ENCODE results near the gene INPP5K.
A peak's percentile ranks its signal among the peaks of the same experiment; 100 is the strongest.

Gene INPP5K

DNA sequence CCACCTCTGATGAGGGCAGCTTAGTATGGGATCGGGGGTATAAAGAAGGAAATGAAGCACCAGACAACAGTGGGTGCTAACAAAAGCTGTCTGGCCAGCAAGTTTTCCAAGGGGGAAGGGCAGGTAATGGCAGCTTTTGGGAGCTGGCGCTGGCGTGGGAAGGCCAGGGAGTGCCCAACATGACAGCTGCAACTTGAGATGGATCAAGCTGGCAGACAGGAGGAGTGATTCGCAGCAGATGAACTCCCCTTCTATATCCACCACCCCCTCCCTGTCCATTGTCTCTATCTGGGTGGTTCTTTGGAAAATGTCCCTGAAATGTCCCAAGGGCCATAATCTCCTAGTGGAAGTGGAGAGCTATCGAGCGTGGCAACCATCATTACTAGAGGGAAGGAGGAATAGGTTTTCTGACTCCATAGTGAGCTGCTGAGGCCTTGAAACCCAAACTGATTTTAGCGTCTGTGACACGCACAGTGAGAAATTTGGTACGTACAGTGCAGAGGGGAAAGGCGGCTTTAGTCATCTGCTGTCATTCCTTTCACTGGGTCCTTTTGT is 4.8 kb upstream of the INPP5K start:
- TF ChIP-seq, protein P1, sequence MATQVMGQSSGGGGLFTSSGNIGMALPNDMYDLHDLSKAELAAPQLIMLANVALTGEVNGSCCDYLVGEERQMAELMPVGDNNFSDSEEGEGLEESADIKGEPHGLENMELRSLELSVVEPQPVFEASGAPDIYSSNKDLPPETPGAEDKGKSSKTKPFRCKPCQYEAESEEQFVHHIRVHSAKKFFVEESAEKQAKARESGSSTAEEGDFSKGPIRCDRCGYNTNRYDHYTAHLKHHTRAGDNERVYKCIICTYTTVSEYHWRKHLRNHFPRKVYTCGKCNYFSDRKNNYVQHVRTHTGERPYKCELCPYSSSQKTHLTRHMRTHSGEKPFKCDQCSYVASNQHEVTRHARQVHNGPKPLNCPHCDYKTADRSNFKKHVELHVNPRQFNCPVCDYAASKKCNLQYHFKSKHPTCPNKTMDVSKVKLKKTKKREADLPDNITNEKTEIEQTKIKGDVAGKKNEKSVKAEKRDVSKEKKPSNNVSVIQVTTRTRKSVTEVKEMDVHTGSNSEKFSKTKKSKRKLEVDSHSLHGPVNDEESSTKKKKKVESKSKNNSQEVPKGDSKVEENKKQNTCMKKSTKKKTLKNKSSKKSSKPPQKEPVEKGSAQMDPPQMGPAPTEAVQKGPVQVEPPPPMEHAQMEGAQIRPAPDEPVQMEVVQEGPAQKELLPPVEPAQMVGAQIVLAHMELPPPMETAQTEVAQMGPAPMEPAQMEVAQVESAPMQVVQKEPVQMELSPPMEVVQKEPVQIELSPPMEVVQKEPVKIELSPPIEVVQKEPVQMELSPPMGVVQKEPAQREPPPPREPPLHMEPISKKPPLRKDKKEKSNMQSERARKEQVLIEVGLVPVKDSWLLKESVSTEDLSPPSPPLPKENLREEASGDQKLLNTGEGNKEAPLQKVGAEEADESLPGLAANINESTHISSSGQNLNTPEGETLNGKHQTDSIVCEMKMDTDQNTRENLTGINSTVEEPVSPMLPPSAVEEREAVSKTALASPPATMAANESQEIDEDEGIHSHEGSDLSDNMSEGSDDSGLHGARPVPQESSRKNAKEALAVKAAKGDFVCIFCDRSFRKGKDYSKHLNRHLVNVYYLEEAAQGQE (IDR thresholded peaks at IDR 0.05; ENCODE audit: insufficient read depth in 1 of 2, low read depth in 2 of 2, low read length in 2 of 2): no peak
- no peak for TF ChIP-seq FOXP2 (optimal IDR thresholded peaks at IDR 0.05; ENCODE audit: borderline replicate concordance, extremely low read depth, extremely low read length, insufficient read depth)
- no peak for TF ChIP-seq POLR2AphosphoS5 (IDR thresholded peaks at IDR 0.05; ENCODE audit: low read depth, low read length)
- TF ChIP-seq TAF1 (IDR thresholded peaks at IDR 0.05; ENCODE audit: borderline replicate concordance, insufficient read depth, low read length): no peak
- no peak for TF ChIP-seq SIN3A (IDR thresholded peaks at IDR 0.05; ENCODE audit: borderline replicate concordance, insufficient read depth, low read length)

DNA sequence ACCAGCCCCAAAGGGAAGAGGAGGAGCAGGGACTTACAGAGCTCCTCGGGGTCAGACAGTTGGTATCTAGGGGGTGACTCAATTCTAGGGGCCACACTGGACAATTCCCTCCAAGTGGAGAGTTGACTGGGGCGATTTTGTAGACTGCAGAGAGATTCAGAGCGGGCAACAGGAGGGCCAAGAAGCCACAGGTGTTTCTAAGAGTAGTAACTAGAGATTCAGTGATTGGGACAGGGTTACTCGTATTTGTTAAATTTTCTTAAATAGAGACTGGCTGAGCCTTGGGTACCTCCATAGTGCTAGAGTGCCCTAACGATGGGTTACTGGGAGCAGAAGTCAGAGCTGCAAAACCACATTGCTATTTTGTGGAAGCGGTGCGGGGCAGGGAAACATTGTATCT is 3.3 kb upstream of the INPP5K start:
- TF ChIP-seq SIN3A (IDR thresholded peaks at IDR 0.05; ENCODE audit: borderline replicate concordance, insufficient read depth, low read length) (no peak), FOXP2 (optimal IDR thresholded peaks at IDR 0.05; ENCODE audit: borderline replicate concordance, extremely low read depth, extremely low read length, insufficient read depth) (no peak), TAF1 (IDR thresholded peaks at IDR 0.05; ENCODE audit: borderline replicate concordance, insufficient read depth, low read length) (no peak), POLR2AphosphoS5 (IDR thresholded peaks at IDR 0.05; ENCODE audit: low read depth, low read length) (no peak)
- TF ChIP-seq, protein P1 (IDR thresholded peaks at IDR 0.05; ENCODE audit: insufficient read depth in 1 of 2, low read depth in 2 of 2, low read length in 2 of 2): no peak

DNA sequence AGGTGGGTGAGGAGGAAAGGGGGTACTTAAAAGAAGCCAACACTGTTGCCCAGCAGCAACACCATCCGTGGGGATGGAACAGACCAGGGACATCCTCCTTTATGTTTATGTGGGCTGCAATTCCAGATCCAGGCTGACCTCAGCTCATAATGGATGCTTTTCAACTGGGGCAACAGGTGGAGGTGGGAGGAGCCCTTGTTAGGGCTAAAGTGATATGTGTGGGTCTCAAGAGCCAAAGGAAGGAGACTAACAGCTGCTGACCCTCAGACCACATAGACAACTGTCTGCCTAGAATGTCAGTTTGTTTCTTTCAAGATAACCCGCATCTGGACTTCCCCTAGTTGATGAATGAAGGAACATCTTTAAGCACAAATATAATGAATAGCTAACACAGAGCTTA is 2.0 kb upstream of the INPP5K start:
- TF ChIP-seq SIN3A (IDR thresholded peaks at IDR 0.05; ENCODE audit: borderline replicate concordance, insufficient read depth, low read length) (no peak), FOXP2 (optimal IDR thresholded peaks at IDR 0.05; ENCODE audit: borderline replicate concordance, extremely low read depth, extremely low read length, insufficient read depth) (no peak), POLR2AphosphoS5 (IDR thresholded peaks at IDR 0.05; ENCODE audit: low read depth, low read length) (0 out of 2 replicates have a peak, but pooled peaks have one; percentile 11), TAF1 (IDR thresholded peaks at IDR 0.05; ENCODE audit: borderline replicate concordance, insufficient read depth, low read length) (no peak)

DNA sequence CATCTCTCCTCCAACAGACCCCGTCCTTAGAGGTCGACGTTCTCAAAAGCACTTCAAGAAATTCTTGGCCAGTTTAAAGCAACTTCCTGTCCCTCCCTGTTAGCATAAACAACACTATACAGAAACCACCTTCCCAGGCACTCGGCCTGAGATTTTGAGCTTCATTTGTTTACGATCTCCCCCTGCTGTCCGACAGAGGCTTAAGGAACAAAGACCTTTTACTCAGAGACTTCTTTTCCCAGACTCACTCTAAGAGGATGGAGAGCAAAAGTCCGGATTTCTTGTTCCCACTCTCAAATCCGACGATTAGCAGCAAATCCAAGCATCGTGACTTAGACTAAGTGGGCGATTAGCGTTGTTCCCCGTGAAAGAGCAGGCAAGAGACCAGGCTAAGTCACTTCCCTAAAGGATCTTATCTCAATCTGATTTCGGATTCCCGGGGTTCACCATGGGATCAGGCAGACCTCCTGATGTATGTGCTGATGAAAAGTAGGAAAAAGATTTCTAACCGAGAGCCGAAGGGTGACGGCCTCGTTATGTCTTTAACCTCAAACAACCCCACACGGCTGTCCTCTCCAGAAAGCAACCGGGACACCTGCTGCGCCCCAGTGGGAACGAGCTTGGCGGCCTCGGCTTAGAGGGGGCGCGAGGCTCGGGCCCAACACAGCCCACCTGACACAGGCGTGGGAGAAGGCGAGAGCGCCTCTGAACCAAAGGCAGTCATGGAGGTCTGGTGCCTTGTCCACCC is 598 bp downstream of the INPP5K start:
- TF ChIP-seq SIN3A (IDR thresholded peaks at IDR 0.05; ENCODE audit: borderline replicate concordance, insufficient read depth, low read length) (0 out of 2 replicates have a peak, but pooled peaks have one; percentile 79), TAF1 (IDR thresholded peaks at IDR 0.05; ENCODE audit: borderline replicate concordance, insufficient read depth, low read length) (no peak), POLR2AphosphoS5 (IDR thresholded peaks at IDR 0.05; ENCODE audit: low read depth, low read length) (no peak)

- no peak for TF ChIP-seq FOXP2 (optimal IDR thresholded peaks at IDR 0.05; ENCODE audit: borderline replicate concordance, extremely low read depth, extremely low read length, insufficient read depth)
- TF ChIP-seq, protein P1 (IDR thresholded peaks at IDR 0.05; ENCODE audit: insufficient read depth in 1 of 2, low read depth in 2 of 2, low read length in 2 of 2): no peak
- no peak for TF ChIP-seq SIN3A (IDR thresholded peaks at IDR 0.05; ENCODE audit: borderline replicate concordance, insufficient read depth, low read length)
- no peak for TF ChIP-seq POLR2AphosphoS5 (IDR thresholded peaks at IDR 0.05; ENCODE audit: low read depth, low read length)
- no peak for TF ChIP-seq TAF1 (IDR thresholded peaks at IDR 0.05; ENCODE audit: borderline replicate concordance, insufficient read depth, low read length)
These were observed 4.1 kb downstream of the INPP5K start for GRCh38 chr17:1512351-1512750.

Data from PFSK-1 (cell line).